Measurements from ENCODE around the gene SGPP1. TPM values are rescaled to one million over a fixed set of nuclear protein-coding genes. Genes with fewer than 3 reads are reported as not detected.
"Not testable (repeated sequence)": the region's sequence is repeated elsewhere in the genome, so short reads cannot be mapped to it uniquely, and the experiment has no call there.

The SGPP1 gene
- total RNA-seq, 1 donor from 2014 or later: 21.1 TPM

- H3K9me3 ChIP-seq: no peaks in the 10 kb centered on the region
- DNase-seq (ENCODE audit: extremely low spot score in 2 of 2): no peak
- peaks cover 11% of the 10 kb centered on the region for H3K4me1 ChIP-seq
- no peaks in the 10 kb centered on the region for H3K27me3 ChIP-seq
- TF ChIP-seq POLR2A (IDR thresholded peaks at IDR 0.05): no peak
- TF ChIP-seq CTCF (IDR thresholded peaks at IDR 0.05): no peak
- no peak for TF ChIP-seq POLR2AphosphoS5 (IDR thresholded peaks at IDR 0.05; ENCODE audit: insufficient read depth in 1 of 2, low read depth in 1 of 2)
- no peak overlapping the region for H3K4me3 ChIP-seq
- no peak overlapping the region for H3K27ac ChIP-seq
- no peaks in the 10 kb centered on the region for H3K36me3 ChIP-seq
- intact Hi-C loops (cut with DNase I): no loop called here
Observed at GRCh38 chr14:63671987-63672386, 55.9 kb downstream of the SGPP1 start.

DNA sequence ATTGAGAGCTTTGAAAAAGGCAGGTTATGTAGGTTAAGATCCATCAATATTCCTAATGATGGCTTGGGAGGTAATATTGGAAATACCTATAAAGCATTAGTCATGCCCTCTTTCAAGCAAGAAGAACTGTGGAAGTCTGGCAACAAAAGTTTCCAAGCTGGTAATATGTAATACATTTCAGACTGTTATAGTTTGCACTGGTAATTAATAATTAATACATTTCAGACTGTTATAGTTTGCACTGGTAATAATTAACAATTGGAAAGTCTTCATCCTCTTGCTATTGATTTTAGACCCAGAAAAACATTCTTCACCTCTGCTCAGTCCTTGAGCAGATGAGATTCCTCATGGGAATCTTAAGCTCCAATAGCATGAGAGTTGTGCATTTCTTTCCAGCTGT lies 57.2 kb downstream of the SGPP1 start:
- no peaks in the 10 kb centered on the region for H3K36me3 ChIP-seq
- H3K27ac ChIP-seq: no peak overlapping the region
- no peak for DNase-seq (ENCODE audit: extremely low spot score in 2 of 2)
- no peaks in the 10 kb centered on the region for H3K9me3 ChIP-seq
- no peak for TF ChIP-seq CTCF (IDR thresholded peaks at IDR 0.05)
- no peak for TF ChIP-seq POLR2AphosphoS5 (IDR thresholded peaks at IDR 0.05; ENCODE audit: insufficient read depth in 1 of 2, low read depth in 1 of 2)
- TF ChIP-seq POLR2A (IDR thresholded peaks at IDR 0.05): no peak
- no peaks in the 10 kb centered on the region for H3K27me3 ChIP-seq
- intact Hi-C loops (cut with DNase I): no loop called here
- H3K4me3 ChIP-seq: no peak overlapping the region
- peaks cover 11% of the 10 kb centered on the region for H3K4me1 ChIP-seq

- no peaks in the 10 kb centered on the region for H3K36me3 ChIP-seq
- H3K27me3 ChIP-seq: no peaks in the 10 kb centered on the region
- DNase-seq (ENCODE audit: extremely low spot score in 2 of 2): no peak
- no peaks in the 10 kb centered on the region for H3K9me3 ChIP-seq
- no peak overlapping the region for H3K27ac ChIP-seq
- TF ChIP-seq POLR2AphosphoS5 (IDR thresholded peaks at IDR 0.05; ENCODE audit: insufficient read depth in 1 of 2, low read depth in 1 of 2): no peak
- no peak for TF ChIP-seq POLR2A (IDR thresholded peaks at IDR 0.05)
- no peak for TF ChIP-seq CTCF (IDR thresholded peaks at IDR 0.05)
- H3K4me3 ChIP-seq: no peak overlapping the region
- H3K4me1 ChIP-seq: no peaks in the 10 kb centered on the region
- intact Hi-C loops (cut with DNase I): no loop called here
Observed at GRCh38 chr14:63666335-63666734, 61.5 kb downstream of the SGPP1 start.

- DNase-seq (ENCODE audit: extremely low spot score in 2 of 2): no peak
- H3K27me3 ChIP-seq: no peaks in the 10 kb centered on the region
- intact Hi-C loops (cut with DNase I): no loop called here
- no peak for TF ChIP-seq POLR2A (IDR thresholded peaks at IDR 0.05)
- TF ChIP-seq POLR2AphosphoS5 (IDR thresholded peaks at IDR 0.05; ENCODE audit: insufficient read depth in 1 of 2, low read depth in 1 of 2): no peak
- no peak for TF ChIP-seq CTCF (IDR thresholded peaks at IDR 0.05)
- no peak overlapping the region for H3K27ac ChIP-seq
- H3K36me3 ChIP-seq: no peaks in the 10 kb centered on the region
- no peak overlapping the region for H3K4me3 ChIP-seq
- no peaks in the 10 kb centered on the region for H3K9me3 ChIP-seq
- H3K4me1 ChIP-seq: no peaks in the 10 kb centered on the region
Observed at GRCh38 chr14:63663428-63664341, 64.2 kb downstream of the SGPP1 start.

- Histone ChIP-seq H3K36me3 (no peaks in the 10 kb centered on the region), H3K27ac (no peak overlapping the region), H3K9me3 (no peaks in the 10 kb centered on the region), H3K27me3 (no peaks in the 10 kb centered on the region), H3K4me1 (no peaks in the 10 kb centered on the region), H3K4me3 (no peak overlapping the region)
- intact Hi-C loops (cut with DNase I): no loop called here
- DNase-seq (ENCODE audit: extremely low spot score in 2 of 2): no peak
- TF ChIP-seq CTCF (IDR thresholded peaks at IDR 0.05) (no peak), POLR2AphosphoS5 (IDR thresholded peaks at IDR 0.05; ENCODE audit: insufficient read depth in 1 of 2, low read depth in 1 of 2) (no peak), POLR2A (IDR thresholded peaks at IDR 0.05) (no peak)
Observed at GRCh38 chr14:63662776-63663175, 65.1 kb downstream of the SGPP1 start.

DNA sequence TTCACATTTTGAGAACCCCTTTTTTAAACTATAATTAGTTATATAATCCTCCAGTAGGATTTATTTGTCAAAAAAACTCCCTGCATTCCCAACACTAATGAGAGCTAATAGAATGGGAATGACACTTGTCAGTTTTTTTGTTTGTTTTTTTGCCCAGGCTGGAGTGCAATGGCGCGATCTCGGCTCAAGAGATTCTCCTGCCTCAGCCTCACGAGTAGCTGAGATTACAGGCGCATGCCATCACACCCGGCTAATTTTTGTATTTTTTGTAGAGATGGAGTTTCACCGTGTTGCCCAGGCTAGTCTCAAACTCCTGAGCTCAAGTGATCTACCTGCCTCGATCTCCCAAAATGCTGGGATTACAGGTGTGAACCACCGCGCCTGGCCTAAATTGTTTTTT lies 66.0 kb downstream of the SGPP1 start:
- intact Hi-C loops (cut with DNase I); H3K27me3 ChIP-seq; DNase-seq (ENCODE audit: extremely low spot score in 2 of 2); H3K4me3 ChIP-seq; H3K4me1 ChIP-seq; H3K9me3 ChIP-seq; H3K27ac ChIP-seq; H3K36me3 ChIP-seq: not testable (repeated sequence)
